HG03139 (cell line): ENCODE data around the gene MORC3.

Source experiments
- ATAC-seq: cut with Tn5 transposase; IDR thresholded peaks from one replicate; pipeline ENCODE4 v1.9.1; 2021; ENCODE audit not compliant: unreplicated experiment

MORC3 gene

DNA sequence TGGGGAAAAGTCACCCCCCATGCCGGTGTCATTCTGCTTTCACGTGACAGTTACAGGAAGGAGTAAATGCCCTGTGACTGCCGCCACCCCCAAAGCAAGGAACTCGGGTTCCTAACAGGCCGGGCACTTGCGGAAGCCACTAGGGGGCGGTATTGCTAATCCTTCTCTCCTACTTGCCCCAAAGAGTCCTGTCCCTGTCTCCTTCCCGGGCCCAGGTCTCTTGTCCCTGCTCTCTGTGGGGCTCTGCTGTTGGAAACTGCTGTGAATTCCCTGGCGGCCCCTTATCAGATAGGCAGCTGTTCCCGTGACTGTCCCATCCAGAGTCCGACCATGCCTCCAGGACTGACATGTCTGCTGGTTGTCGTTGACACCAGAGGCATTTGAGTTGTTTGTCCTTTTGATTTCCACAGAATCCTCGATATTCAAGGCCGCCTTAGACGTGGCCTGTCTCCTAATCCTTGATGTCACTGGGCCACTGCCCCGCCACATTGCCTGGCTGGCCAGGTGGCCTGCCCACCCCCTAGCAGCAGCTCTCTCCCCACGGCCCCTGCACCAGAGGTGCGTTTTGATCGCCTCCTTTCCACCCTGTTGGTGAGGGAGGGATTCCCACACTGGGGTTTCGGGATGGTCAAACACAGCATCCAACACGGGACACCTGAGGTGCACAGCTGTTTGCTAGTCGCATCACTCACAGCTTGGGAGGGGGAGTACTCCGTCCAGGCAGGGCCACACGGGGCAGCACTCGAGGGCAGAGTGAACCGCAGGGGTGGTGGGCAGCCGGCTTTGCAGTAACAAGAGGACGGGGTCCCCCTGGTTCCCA, 102.5 kb downstream of the MORC3 start:
- ATAC-seq = no peak

DNA sequence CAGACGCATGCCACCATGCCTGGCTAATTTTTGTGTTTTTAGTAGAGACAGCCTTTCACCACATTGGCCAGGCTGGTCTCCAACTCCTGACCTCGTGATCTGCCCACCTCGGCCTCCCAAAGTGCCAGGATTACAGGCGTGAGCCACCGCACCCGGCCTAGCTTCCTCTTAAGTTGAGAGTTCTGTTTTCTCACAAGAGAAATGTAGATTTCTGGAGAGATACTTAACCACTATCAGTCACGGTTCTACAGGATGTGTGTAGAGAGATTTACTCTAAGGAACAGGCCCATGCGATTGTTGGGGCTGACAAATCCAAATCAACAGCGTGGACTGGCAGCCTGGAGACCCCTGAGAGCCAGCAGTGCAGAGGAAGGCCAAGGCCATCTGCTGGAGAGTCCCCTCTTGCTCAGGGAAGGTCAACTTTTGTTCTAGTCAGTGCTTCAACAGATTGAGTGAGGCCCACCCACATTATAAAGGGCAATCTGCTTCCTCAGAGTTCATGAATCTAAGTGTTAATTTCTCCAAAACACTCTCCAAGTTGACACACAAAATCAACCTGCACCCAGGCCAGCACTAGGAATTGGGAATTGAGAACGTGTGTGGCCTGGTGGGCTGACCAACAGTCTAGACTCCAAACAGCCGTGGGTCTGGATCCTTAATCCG, 103.9 kb downstream of the MORC3 start:
- ATAC-seq = no peak

GRCh38 chr21:36424592-36424991, 104.6 kb downstream of the MORC3 start:
- no peak for ATAC-seq

GRCh38 chr21:36425286-36425685, 105.3 kb downstream of the MORC3 start:
- no peak for ATAC-seq
